Measurements from ENCODE around the gene CD151.

- TF ChIP-seq CTCF (conservative IDR thresholded peaks at IDR 0.05; ENCODE audit: low read depth, low read length) (no peak), EZH2 (IDR thresholded peaks at IDR 0.05; ENCODE audit: borderline replicate concordance, low read depth, low read length, poor library complexity, severe bottlenecking) (no peak)
These were observed 10.5 kb downstream of the CD151 start for GRCh38 chr11:843086-843734.
